Ishikawa (cell line): ENCODE data around the gene RYR2.

Experiments
- CEBPB ChIP-seq: IDR thresholded peaks from 2 replicates; pipeline ENCODE4 v1.6.1; 2012
- CREB1 ChIP-seq: IDR thresholded peaks from 2 replicates; pipeline ENCODE4 v1.6.1; 2012; ENCODE audit warnings: low read depth
- EP300 ChIP-seq: IDR thresholded peaks from 2 replicates; pipeline ENCODE4 v1.6.1; 2012; ENCODE audit warnings: borderline replicate concordance
- FOXM1 ChIP-seq: IDR thresholded peaks from 2 replicates; pipeline ENCODE4 v1.6.1; 2012; ENCODE audit warnings: low read depth, borderline replicate concordance
- MAX ChIP-seq: IDR thresholded peaks from 2 replicates; pipeline ENCODE4 v1.6.1; 2012
- NFIC ChIP-seq: IDR thresholded peaks from 2 replicates; pipeline ENCODE4 v1.6.1; 2012
- RAD21 ChIP-seq: IDR thresholded peaks from 2 replicates; pipeline ENCODE4 v1.6.1; 2012; ENCODE audit warnings: low read depth
- TAF1 ChIP-seq: IDR thresholded peaks from 2 replicates; pipeline ENCODE4 v1.6.1; 2012; ENCODE audit warnings: low read depth, mild to moderate bottlenecking
- TCF12 ChIP-seq: IDR thresholded peaks from 2 replicates; pipeline ENCODE4 v1.6.1; 2012; ENCODE audit warnings: low read depth
- USF1 ChIP-seq: IDR thresholded peaks from 2 replicates; pipeline ENCODE4 v1.6.1; 2012
- TF ChIP-seq, protein P1 (sequence below): IDR thresholded peaks from 2 replicates; pipeline ENCODE4 v1.6.1; 2012; ENCODE audit warnings: low read depth, mild to moderate bottlenecking

DNA sequence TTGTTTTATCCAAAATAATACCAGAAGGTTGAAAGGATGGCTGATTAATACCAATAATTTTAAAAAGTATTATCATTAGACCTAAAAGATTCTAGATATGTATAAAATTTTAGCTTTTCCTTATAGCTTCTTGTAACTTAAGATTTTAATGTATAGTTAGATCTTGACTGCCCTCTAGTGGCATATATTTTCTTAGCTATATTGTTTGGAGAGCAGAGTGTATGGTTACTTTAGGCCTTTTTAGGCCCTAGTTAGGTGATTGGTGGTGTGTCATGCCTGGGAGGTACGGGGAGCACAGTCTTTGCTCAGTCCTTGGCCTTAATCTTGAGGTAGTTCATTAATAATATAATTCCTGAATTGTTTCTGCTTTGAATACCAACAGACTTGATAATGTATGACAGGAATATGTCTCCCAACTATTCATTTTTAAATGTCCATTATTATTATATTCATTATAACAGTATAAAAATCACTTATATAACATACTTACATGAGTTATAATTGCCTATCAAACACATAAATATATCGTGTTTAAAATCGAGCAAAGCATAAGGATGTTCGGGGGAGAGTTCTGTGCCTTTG lies 520.3 kb downstream of the RYR2 start:
- TF ChIP-seq RAD21 (peak; percentile 53), FOXM1 (no peak), CREB1 (no peak), USF1 (no peak), EP300 (no peak), NFIC (no peak), MAX (no peak), CEBPB (no peak), TCF12 (no peak), TAF1 (no peak)
- TF ChIP-seq, protein P1, sequence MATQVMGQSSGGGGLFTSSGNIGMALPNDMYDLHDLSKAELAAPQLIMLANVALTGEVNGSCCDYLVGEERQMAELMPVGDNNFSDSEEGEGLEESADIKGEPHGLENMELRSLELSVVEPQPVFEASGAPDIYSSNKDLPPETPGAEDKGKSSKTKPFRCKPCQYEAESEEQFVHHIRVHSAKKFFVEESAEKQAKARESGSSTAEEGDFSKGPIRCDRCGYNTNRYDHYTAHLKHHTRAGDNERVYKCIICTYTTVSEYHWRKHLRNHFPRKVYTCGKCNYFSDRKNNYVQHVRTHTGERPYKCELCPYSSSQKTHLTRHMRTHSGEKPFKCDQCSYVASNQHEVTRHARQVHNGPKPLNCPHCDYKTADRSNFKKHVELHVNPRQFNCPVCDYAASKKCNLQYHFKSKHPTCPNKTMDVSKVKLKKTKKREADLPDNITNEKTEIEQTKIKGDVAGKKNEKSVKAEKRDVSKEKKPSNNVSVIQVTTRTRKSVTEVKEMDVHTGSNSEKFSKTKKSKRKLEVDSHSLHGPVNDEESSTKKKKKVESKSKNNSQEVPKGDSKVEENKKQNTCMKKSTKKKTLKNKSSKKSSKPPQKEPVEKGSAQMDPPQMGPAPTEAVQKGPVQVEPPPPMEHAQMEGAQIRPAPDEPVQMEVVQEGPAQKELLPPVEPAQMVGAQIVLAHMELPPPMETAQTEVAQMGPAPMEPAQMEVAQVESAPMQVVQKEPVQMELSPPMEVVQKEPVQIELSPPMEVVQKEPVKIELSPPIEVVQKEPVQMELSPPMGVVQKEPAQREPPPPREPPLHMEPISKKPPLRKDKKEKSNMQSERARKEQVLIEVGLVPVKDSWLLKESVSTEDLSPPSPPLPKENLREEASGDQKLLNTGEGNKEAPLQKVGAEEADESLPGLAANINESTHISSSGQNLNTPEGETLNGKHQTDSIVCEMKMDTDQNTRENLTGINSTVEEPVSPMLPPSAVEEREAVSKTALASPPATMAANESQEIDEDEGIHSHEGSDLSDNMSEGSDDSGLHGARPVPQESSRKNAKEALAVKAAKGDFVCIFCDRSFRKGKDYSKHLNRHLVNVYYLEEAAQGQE, result no peak
